Neural crest cell (in vitro differentiated cells): ENCODE data around the gene AHCY. TPM values are rescaled to one million over a fixed set of nuclear protein-coding genes. Genes with fewer than 3 reads are reported as not detected.
A peak's percentile ranks its signal among the peaks of the same experiment; 100 is the strongest.

Experiments used
- DNase-seq: peaks from one replicate; pipeline ENCODE4 v3.0.0; 2021; ENCODE audit warnings: low read depth, mixed read lengths, low spot score
- H3K27ac Mint-ChIP-seq: one replicate; pipeline ENCODE4 v1.8.0; 2021; ENCODE audit warnings: mild to moderate bottlenecking, mixed read lengths; ENCODE audit not compliant: unreplicated experiment
- H3K27me3 Mint-ChIP-seq: 2 replicates; pipeline ENCODE4 v1.8.0; 2021; ENCODE audit warnings: low read depth, mild to moderate bottlenecking, mixed read lengths
- H3K36me3 Mint-ChIP-seq: 2 replicates; pipeline ENCODE4 v1.8.0; 2021; ENCODE audit warnings: low read depth, mild to moderate bottlenecking, mixed read lengths
- H3K4me1 Mint-ChIP-seq: 2 replicates; pipeline ENCODE4 v1.8.0; 2021; ENCODE audit warnings: mixed read lengths
- H3K4me3 Mint-ChIP-seq: one replicate; pipeline ENCODE4 v1.8.0; 2021; ENCODE audit warnings: mild to moderate bottlenecking, mixed read lengths
- H3K9me3 Mint-ChIP-seq: 2 replicates; pipeline ENCODE4 v1.8.0; 2021; ENCODE audit warnings: mixed read lengths
- total RNA-seq: library from RNA; stranded (reverse); gene quantifications from 2 replicates; pipeline ENCODE4 v1.2.1, GENCODE V29; 2021
- TF ChIP-seq, protein P1 (sequence below): fragments of 200-600 bp; sonication (generic); conservative IDR thresholded peaks from 2 replicates; pipeline ENCODE4 v1.5.0; 2021; ENCODE audit warnings: antibody characterized with exemption, mild to moderate bottlenecking

The AHCY gene
- total RNA-seq, 1 donor from 2014 or later: 358 TPM

DNA sequence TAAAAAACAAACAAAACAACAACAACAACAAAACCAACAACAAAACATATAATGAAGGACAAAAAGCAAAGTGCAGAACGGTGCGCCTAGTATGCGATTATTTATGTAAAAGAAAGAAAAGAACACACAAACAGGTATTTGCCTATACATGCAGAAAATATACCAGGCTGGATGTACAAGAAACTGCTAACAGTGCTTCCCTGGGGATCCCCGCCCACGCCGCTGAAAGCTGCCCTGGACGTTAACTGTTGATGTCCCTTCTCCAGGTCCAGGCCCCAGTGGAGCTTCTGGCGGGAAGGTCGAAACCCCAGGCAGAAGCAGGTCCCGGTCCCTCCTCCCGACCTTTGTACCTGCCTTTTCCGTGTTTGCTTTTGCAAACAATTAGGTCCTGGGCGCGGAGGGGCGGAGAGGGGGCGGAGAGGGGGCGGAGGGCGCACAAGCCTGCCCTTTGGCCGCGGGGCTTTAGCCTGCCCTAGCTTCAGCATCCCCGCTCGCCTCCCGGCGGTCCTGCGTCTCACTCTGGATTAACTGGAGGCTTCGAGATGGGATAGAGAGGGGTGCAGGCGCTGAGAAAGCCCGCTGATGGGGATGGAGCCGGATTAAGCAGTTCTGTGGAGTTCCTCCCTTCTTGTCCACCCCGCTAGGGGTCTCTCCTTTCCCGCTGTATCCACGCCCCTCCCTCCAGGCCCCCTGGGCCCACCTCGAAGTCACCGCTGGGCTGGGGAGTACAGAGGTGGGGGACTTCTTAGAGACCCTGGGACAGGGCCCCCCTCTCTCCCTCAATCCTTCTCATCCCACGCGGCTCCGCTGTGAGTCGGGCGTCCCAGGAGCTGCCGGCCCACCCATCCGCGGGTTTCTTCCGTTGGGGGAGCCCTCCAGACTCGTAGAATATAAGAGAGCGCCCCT, 8.2 kb upstream of the AHCY start:
- H3K4me3 Mint-ChIP-seq: peak overlapping the region; percentile 45
- no peaks in the 10 kb centered on the region for H3K36me3 Mint-ChIP-seq
- TF ChIP-seq, protein P1, sequence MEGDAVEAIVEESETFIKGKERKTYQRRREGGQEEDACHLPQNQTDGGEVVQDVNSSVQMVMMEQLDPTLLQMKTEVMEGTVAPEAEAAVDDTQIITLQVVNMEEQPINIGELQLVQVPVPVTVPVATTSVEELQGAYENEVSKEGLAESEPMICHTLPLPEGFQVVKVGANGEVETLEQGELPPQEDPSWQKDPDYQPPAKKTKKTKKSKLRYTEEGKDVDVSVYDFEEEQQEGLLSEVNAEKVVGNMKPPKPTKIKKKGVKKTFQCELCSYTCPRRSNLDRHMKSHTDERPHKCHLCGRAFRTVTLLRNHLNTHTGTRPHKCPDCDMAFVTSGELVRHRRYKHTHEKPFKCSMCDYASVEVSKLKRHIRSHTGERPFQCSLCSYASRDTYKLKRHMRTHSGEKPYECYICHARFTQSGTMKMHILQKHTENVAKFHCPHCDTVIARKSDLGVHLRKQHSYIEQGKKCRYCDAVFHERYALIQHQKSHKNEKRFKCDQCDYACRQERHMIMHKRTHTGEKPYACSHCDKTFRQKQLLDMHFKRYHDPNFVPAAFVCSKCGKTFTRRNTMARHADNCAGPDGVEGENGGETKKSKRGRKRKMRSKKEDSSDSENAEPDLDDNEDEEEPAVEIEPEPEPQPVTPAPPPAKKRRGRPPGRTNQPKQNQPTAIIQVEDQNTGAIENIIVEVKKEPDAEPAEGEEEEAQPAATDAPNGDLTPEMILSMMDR: peak; percentile 40
- no peak overlapping the region for H3K27ac Mint-ChIP-seq
- no peaks in the 10 kb centered on the region for H3K9me3 Mint-ChIP-seq
- peaks cover 24% of the 10 kb centered on the region for H3K27me3 Mint-ChIP-seq
- H3K4me1 Mint-ChIP-seq: peaks cover 24% of the 10 kb centered on the region
- DNase-seq: peak; percentile 36

DNA sequence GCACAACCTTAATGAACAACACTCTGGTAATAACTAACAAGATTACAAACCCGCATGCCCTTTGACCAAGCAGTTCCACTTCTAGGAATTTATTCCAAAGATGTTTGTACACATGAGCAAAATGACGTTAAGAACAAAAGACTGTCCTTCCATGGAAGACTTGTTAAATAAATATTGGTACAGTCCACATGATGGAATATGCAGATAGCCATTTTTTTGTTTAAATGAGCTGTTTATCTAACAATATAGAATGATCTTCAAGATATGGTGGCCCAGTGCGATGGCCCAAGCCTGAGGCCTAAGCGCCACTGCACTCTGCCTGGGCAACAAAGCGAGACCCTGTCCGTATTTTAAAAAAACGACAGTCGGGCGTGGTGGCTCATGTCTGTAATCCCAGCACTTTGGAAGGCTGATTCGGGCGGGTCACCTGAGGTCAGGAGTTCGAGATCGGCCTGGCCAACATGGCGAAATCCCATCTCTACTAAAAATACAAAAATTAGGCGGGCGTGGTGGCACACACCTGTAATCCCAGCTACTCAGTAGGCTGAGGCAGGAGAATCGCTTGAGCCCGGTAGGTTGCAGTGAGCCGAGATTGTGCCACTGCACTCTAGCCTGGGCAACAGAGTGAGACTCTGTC, 7.4 kb upstream of the AHCY start:
- Mint-ChIP-seq H3K27me3 (peaks cover 24% of the 10 kb centered on the region), H3K4me1 (peaks cover 24% of the 10 kb centered on the region), H3K27ac (no peak overlapping the region), H3K4me3 (peak overlapping the region; percentile 28), H3K9me3 (no peaks in the 10 kb centered on the region), H3K36me3 (no peaks in the 10 kb centered on the region)
- no peak for DNase-seq
- TF ChIP-seq, protein P1: no peak

- TF ChIP-seq, protein P1: no peak
- no peaks in the 10 kb centered on the region for H3K9me3 Mint-ChIP-seq
- H3K36me3 Mint-ChIP-seq: no peaks in the 10 kb centered on the region
- no peak overlapping the region for H3K27ac Mint-ChIP-seq
- no peak for DNase-seq
- H3K4me3 Mint-ChIP-seq: no peak overlapping the region
- peaks cover 24% of the 10 kb centered on the region for H3K27me3 Mint-ChIP-seq
- peaks cover 24% of the 10 kb centered on the region for H3K4me1 Mint-ChIP-seq
Measured at GRCh38 chr20:34309691-34310090, 6.5 kb upstream of the AHCY start.

DNA sequence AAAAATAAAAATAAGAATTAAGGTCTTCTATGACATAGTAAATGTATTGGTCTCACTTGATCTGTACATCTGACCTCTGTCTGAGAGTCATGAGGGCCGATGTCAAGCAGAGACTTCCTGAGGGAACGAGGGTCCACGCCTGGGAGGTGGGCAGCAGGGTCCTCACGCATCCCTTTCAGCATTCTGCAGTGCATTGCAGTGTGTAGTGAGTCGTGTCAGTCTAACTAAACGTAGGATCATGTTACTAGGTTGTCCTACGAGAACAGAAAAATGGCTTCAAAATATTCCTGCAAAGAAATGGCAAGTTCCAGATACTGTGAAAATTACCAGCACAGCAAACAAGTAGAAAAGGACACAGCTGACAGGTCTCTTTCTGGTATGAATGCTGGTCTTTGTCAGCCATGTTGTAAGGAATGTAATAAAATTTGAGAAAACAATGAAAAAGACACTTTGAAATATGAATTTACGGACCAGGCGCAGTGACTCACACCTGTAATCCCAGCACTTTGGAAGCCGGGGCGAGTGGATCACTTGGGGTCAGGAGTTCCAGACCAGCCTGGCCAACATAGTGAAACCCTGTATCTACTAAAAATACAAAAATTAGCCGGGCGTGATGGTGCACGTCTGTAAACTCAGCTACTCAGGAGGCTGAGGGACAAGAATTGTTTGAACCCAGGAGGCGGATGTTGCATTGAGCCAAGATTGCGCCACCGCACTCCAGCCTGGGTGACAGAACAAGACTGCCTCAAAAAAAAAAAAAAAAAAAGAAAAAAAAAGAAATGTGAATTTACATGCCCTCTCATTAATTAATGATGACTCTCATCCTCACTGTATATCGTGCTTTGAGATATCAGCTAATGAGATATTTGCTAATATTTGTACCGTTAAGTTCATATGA, 2.4 kb upstream of the AHCY start:
- peak overlapping the region; percentile 74 for H3K4me3 Mint-ChIP-seq
- TF ChIP-seq, protein P1: no peak
- peaks cover 9% of the 10 kb centered on the region for H3K4me1 Mint-ChIP-seq

GRCh38 chr20:34302312-34302722, 838 bp downstream of the AHCY start:
- DNase-seq: no peak
- Mint-ChIP-seq H3K4me3 (no peak overlapping the region), H3K27me3 (no peaks in the 10 kb centered on the region), H3K4me1 (peaks cover 13% of the 10 kb centered on the region), H3K36me3 (peaks cover 3% of the 10 kb centered on the region), H3K9me3 (no peaks in the 10 kb centered on the region), H3K27ac (peak overlapping the region; percentile 90)
- TF ChIP-seq, protein P1: peak; percentile 48

More for the DNA sequence above, 2.4 kb upstream of the AHCY start:
- no peaks in the 10 kb centered on the region for H3K9me3 Mint-ChIP-seq
- no peaks in the 10 kb centered on the region for H3K36me3 Mint-ChIP-seq
- H3K27me3 Mint-ChIP-seq: peaks cover 3% of the 10 kb centered on the region
- H3K27ac Mint-ChIP-seq: no peak overlapping the region
- no peak for DNase-seq
